Hindlimb muscle (tissue), 1 donor: Measurements from ENCODE around the gene CYTH1. TPM values are rescaled to one million over a fixed set of nuclear protein-coding genes. Genes with fewer than 3 reads are reported as not detected.

Source experiments
- DNase-seq: peaks from one replicate; pipeline ENCODE4 v3.0.0-alpha.2; 2013
- polyA plus RNA-seq: library from polyadenylated mRNA; unstranded; fragments of 120-200 nt; gene quantifications from one replicate; pipeline ENCODE4 v1.2.1, GENCODE V29; 2013; ENCODE audit not compliant: insufficient read length

CYTH1 gene
- polyA plus RNA-seq, 1 donor, result 22.1 TPM

GRCh38 chr17:78715000-78715771 lies 66.9 kb downstream of the CYTH1 start:
- DNase-seq, result no peak

DNA sequence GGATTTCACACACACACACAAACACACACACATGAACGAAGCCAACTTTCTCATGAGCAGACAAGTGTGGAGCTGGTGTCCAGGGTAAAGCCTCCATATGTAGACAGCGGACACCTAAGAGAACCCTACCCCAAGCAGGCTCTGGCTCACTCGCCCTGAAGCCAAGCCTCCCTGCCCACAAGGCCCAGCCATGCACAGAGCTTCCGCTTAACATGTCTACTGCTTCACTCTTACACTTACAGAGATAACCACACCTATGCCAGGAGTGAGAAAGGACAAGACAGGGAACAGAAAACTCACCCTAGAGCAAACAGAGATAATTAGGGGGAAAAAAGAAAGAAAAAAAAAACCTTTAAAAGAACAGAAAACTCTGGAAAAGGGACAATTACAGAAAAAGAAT lies 67.5 kb downstream of the CYTH1 start:
- no peak for DNase-seq

DNA sequence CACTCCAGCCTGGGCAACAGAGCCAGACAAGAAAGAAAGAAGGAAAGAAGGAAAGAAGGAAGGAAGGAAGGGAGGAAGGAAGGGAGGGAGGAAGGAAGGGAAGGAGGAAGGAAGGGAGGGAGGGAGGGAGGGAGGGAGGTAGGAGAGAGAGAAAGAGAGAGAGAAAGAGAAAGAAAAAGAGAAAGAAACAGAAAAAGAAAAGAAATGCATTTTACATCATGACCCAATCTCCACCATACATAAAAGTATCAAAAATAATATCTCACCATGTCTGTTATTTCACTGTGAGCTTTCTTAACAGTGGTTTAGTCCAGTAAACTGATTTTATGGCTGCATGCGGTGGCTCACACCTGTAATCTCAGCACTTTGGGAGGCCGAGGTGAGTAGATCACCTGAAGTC lies 70.0 kb downstream of the CYTH1 start:
- DNase-seq, result no peak

DNA sequence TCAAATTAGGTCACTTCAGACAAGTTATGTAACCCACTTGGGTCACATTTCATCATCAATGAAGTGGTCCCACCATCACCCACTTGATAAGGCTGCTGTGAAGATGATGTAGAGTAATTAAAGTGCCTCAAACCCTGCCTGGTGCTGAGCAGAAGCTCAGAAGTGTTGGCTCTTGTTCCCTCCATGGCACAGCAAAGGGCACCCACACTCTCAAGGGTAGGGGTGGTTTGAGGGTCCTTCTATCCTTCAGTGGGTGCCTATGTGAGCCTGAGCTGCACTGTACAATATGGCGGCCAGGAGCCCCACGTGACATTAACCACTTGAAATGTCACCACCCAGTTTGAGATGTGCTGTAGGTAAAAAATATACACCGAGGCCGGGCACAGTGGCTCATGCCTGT lies 71.5 kb downstream of the CYTH1 start:
- DNase-seq, result no peak

- no peak for DNase-seq
These were observed 72.3 kb downstream of the CYTH1 start for GRCh38 chr17:78709751-78710181.

- DNase-seq, result no peak
These were observed 72.9 kb downstream of the CYTH1 start for GRCh38 chr17:78709119-78709681.

DNA sequence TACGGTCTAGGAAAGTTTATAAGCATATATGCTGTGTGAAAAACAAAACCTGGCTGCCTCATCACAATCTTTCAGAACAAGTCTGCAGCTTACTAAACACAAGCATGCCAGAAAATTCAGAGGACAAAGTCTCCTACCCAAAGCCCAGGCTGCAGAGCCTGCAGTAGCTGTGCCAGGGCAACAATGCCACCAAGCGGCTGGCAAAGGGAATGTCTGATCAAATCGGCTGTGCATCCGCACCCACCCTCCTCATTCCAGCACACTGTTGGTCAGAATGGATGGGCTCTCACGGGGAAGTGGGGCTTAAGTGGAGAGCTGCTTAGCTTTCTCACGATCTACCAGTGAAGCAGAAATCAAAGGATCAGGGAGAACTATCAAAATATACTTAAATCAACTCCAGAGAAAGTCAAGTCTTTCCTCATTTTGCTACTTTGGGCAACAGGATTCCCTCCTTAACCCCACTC lies 73.5 kb downstream of the CYTH1 start:
- DNase-seq, result peak; percentile 77

GRCh38 chr17:78707923-78708322 lies 74.2 kb downstream of the CYTH1 start:
- DNase-seq, result no peak

DNA sequence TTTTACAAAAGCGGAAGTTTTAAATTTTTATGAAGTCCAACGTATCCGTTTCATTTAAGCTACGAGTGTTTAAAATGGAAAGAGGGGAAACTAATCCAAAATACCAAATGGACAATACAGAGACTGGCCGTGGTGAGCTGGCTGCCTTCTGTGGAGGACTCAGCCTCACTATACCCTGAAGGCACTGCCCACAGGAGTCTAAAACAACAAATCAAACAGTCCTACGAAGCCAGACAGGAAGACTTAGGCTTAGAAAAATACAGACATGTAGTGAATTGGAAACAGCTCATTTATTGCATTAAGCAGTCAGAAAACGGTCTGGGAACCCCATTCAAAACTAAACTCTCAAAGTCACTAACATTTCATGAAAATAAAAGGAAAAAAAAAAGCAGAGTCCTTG lies 75.1 kb downstream of the CYTH1 start:
- DNase-seq, result no peak

GRCh38 chr17:78706271-78706915 lies 75.7 kb downstream of the CYTH1 start:
- no peak for DNase-seq

DNA sequence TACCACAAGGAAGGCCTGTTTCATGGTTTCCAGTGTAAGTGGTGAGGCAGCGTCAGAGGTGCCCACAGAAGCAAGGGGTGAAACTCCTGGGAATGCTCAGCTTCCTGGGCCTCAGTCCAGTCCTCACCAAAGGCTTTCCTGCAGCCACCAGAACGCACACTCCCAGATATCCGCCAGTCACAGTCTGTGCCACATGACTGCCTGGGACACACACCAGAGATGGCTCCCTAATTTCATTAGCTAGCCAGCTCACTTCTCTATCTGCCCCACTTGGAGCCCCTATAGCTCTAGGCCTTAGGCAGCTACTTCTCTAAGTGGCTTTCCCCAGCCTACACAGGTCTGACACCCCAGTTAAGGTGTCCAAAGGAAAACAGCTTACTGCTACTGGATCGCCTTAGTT lies 77.0 kb downstream of the CYTH1 start:
- DNase-seq, result no peak

DNA sequence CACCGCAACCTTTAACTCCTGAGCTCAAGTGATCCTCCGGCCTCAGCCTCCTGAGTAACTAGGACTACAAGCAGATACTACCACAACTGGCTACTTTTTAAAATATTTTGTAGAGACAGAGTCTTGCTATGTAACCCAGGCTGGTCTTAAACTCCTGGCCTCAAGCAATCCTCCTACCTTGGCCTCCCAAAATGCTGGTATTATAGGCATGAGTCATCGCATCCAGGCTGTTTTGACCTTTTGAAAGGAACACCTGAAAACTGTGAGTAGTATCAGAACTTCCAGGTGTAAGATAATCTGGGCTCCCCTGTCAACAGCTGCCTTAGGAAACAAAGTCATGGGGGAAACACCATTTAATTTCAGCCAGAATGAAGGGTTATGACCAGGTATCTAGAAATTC lies 77.5 kb downstream of the CYTH1 start:
- no peak for DNase-seq

DNA sequence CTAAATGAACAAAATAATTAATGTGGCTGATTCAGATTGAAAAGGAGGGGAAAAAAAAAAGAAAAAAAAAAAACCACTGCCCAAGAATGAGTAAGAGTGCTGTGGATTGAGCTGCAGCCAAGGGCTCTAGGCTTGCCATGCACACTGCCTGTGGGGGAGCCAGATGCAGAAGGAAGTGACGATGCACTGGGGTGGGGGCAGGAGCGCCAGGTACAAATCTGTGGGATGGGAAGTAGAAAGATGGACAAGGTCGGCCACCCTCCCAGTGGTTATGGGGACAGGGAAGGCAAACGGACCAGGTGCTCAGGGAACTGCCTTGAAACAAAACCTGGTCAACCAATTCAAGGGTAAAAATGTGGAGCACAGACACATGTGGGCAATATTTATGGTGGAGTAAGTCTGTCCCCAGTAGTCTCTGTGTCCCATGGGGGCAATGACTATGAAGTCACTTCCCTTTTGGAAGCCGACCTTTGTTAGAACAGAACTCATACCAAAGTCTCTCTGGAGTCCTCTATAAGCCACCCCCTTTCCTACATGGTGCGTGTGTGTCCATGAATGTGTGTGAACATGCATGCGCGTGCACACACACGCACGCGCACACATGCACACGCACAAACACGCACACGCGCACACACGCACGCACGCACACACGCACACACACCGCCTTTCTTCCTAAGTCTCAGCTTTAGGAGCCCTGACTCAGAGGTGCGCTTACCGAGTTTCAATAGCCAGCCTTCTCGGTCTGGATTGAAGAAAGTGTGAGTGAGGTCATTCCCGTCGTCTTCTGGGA lies 84.3 kb downstream of the CYTH1 start:
- DNase-seq, result no peak

GRCh38 chr17:78697122-78697521 lies 85.0 kb downstream of the CYTH1 start:
- no peak for DNase-seq

- DNase-seq, result no peak
These were observed 85.8 kb downstream of the CYTH1 start for GRCh38 chr17:78696016-78696982.

DNA sequence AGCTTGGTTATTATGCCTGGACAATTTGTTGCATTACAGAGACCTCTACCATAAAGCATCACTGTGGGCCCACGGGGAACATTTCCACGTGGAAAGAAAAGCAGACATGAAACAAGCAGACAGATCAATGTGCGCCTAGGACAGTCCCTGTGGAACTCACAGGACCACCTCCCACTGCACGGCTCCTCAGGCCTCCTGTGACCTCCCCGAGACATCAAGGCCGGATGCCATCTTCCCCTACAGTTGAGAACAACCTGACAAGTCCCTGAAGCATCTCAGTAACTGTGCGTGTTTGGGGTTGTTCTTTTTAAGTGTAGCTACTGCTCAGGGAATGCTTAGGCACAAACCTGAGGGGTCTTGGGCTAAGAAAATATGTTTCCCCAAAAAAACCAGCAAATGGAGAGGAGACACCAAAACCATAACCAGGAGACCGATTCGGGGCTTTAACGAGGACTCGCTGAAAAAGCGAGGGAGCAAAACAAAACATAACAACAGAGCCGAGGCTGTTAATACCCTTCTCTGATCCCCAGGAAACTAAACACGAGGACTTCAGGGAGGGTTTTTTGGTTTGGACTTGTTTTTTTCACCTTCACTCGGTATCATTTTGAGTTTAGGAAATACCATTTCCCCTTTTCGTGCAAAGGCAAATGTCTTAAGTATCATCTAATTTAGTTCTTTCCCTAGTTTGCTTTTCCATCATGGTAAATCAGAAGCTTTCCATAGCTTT lies 87.1 kb downstream of the CYTH1 start:
- DNase-seq, result no peak

GRCh38 chr17:78693346-78694083 lies 88.6 kb downstream of the CYTH1 start:
- no peak for DNase-seq

GRCh38 chr17:78692460-78693010 lies 89.5 kb downstream of the CYTH1 start:
- no peak for DNase-seq

DNA sequence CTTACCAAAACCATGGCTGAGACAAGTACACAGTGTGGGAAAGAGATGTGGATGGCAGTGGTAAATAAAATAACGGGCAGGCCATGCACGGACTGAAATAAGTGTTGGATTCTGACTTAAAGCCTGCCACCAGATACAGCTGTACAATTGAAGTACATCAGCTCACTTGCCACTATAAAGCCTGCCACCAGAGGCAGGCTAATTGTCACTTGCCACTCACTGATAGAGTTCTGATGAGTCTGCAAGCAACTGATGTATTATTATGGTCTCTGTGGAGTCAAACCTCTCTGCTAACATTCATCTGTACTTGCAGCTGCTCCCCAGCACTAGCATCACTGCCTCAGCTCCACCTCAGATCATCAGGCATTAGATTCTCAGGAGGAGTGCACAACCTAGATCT lies 93.0 kb downstream of the CYTH1 start:
- DNase-seq, result no peak

- DNase-seq, result no peak
These were observed 94.1 kb downstream of the CYTH1 start for GRCh38 chr17:78687944-78688343.
